Smooth muscle cell (in vitro differentiated cells): ENCODE measurements around the gene FANCL. TPM values are rescaled to one million over a fixed set of nuclear protein-coding genes. Genes with fewer than 3 reads are reported as not detected.

Experiments used
- DNase-seq: peaks from one replicate; lab custom pipeline; 2025; ENCODE audit not compliant: unreplicated experiment; lab: John Stamatoyannopoulos, UW
- H2AFZ ChIP-seq: fragments of 200-600 bp; sonication (generic); 2 replicates; pipeline ENCODE4 v1.6.0; 2016; ENCODE audit warnings: antibody characterized with exemption, low read depth, mild to moderate bottlenecking
- H3F3A ChIP-seq: fragments of 200-600 bp; sonication (generic); 2 replicates; pipeline ENCODE4 v1.6.0; 2017; ENCODE audit warnings: antibody characterized with exemption, low read depth
- H3K27ac ChIP-seq: fragments of 200-600 bp; sonication (generic); 2 replicates; pipeline ENCODE4 v1.5.1; 2016; ENCODE audit warnings: low read depth, mild to moderate bottlenecking
- H3K27me3 ChIP-seq: fragments of 200-600 bp; sonication (generic); 2 replicates; pipeline ENCODE4 v1.6.1; 2016; ENCODE audit warnings: low read depth, mild to moderate bottlenecking
- H3K36me3 ChIP-seq: fragments of 200-600 bp; sonication (generic); 2 replicates; pipeline ENCODE4 v1.5.1; 2016; ENCODE audit warnings: low read depth
- H3K4me1 ChIP-seq: fragments of 200-600 bp; sonication (generic); 2 replicates; pipeline ENCODE4 v1.5.1; 2016; ENCODE audit warnings: low read depth
- H3K4me2 ChIP-seq: fragments of 200-600 bp; sonication (generic); 2 replicates; pipeline ENCODE4 v1.6.0; 2016; ENCODE audit warnings: mild to moderate bottlenecking
- H3K4me3 ChIP-seq: fragments of 200-600 bp; sonication (generic); 2 replicates; pipeline ENCODE4 v1.5.1; 2016; ENCODE audit warnings: mild to moderate bottlenecking
- H3K79me2 ChIP-seq: fragments of 200-600 bp; sonication (generic); 2 replicates; pipeline ENCODE4 v1.6.0; 2016; ENCODE audit warnings: low read depth, mild to moderate bottlenecking
- H3K9ac ChIP-seq: fragments of 200-600 bp; sonication (generic); 2 replicates; pipeline ENCODE4 v1.6.0; 2016; ENCODE audit warnings: low read depth
- H3K9me3 ChIP-seq: fragments of 200-600 bp; sonication (generic); replicated peaks from 2 replicates; pipeline ENCODE4 v1.5.1; 2016; ENCODE audit warnings: low read depth
- H4K20me1 ChIP-seq: fragments of 200-600 bp; sonication (generic); 2 replicates; pipeline ENCODE4 v1.6.0; 2016; ENCODE audit warnings: low read depth
- CTCF ChIP-seq: fragments of 200-600 bp; sonication (generic); IDR thresholded peaks from 2 replicates; pipeline ENCODE4 v1.5.1; 2017; ENCODE audit warnings: borderline replicate concordance, mild to moderate bottlenecking, antibody characterized with exemption; ENCODE audit not compliant: insufficient read depth, poor library complexity, severe bottlenecking
- WGBS: methylation state at CpG from one replicate; pipeline ENCODE4 v1.1.7; 2016; ENCODE audit warnings: low lambda C conversion rate; 5-methylcytosine and 5-hydroxymethylcytosine counted together
- polyA plus RNA-seq: library from polyadenylated mRNA; unstranded; fragments of >200 nt; fragmentation: Nextera tagmentation; extraction: Ambion mirVana; gene quantifications from 2 replicates; pipeline ENCODE4 v1.2.1, GENCODE V29; 2016
- total RNA-seq: library from RNA; depleted of rRNA; stranded (reverse); fragments of >200 nt; gene quantifications from 2 replicates; pipeline ENCODE4 v1.2.3, GENCODE V29; 2014

Gene FANCL
- total and polyA plus RNA-seq, 2 experiments from 2014 or later: 17.2 to 27.5 TPM

DNA sequence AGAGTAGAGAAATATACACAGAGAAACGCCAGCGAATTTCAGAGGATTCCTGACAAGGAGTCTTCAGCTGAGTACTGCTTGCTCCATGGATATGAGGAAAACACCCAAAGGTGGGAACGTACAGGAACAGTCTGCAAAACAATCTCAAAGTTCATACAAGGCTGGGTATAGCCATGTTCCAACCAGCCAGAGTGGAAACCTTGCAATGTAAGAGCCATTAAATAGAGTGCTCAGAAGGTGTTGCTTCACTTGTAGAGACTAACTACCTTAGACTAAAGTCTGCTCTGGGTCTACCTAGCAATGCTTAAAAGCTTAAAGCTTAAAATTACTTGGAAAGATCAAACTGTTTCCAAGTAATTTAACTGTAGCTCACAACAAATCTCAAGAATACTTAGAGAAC lies 6.0 kb downstream of the FANCL start:
- no peaks in the 10 kb centered on the region for H4K20me1 ChIP-seq
- peaks cover 44% of the 10 kb centered on the region for H3K4me1 ChIP-seq
- no peak overlapping the region for H3K4me3 ChIP-seq
- no peak for TF ChIP-seq CTCF
- no peak overlapping the region for H3K9ac ChIP-seq
- no peaks in the 10 kb centered on the region for H3F3A ChIP-seq
- no peak overlapping the region for H3K4me2 ChIP-seq
- H3K79me2 ChIP-seq: peaks cover 90% of the 10 kb centered on the region
- no peaks in the 10 kb centered on the region for H3K9me3 ChIP-seq
- no peak for DNase-seq
- no peaks in the 10 kb centered on the region for H3K36me3 ChIP-seq
- WGBS: 92% methylated on average over 3 of the region's 3 CpGs
- H3K27me3 ChIP-seq: no peaks in the 10 kb centered on the region
- no peak overlapping the region for H3K27ac ChIP-seq
- no peak overlapping the region for H2AFZ ChIP-seq

GRCh38 chr2:58228299-58228698 lies 12.8 kb downstream of the FANCL start:
- Histone ChIP-seq H4K20me1 (no peaks in the 10 kb centered on the region), H3K4me1 (peaks cover 14% of the 10 kb centered on the region), H3K36me3 (no peaks in the 10 kb centered on the region), H3K27me3 (no peaks in the 10 kb centered on the region), H3K9me3 (no peaks in the 10 kb centered on the region), H3K79me2 (peaks cover 28% of the 10 kb centered on the region), H2AFZ (no peak overlapping the region), H3F3A (no peaks in the 10 kb centered on the region), H3K4me3 (no peak overlapping the region), H3K4me2 (no peak overlapping the region), H3K9ac (no peak overlapping the region), H3K27ac (no peak overlapping the region)
- WGBS: 79% methylated on average over 1 of the region's 1 CpG
- no peak for DNase-seq
- TF ChIP-seq CTCF: no peak

- H3K9me3 ChIP-seq: no peaks in the 10 kb centered on the region
- WGBS: 96% methylated on average over 16 of the region's 16 CpGs
These were observed 13.8 kb downstream of the FANCL start for GRCh38 chr2:58227171-58227917.

More at GRCh38 chr2:58227171-58227917, 13.8 kb downstream of the FANCL start:
- no peak for TF ChIP-seq CTCF
- no peaks in the 10 kb centered on the region for H3K27me3 ChIP-seq
- peaks cover 19% of the 10 kb centered on the region for H3K79me2 ChIP-seq
- H3K27ac ChIP-seq: no peak overlapping the region
- no peaks in the 10 kb centered on the region for H3K36me3 ChIP-seq
- H3K4me3 ChIP-seq: no peak overlapping the region
- no peaks in the 10 kb centered on the region for H3F3A ChIP-seq
- no peak overlapping the region for H3K4me2 ChIP-seq
- H3K4me1 ChIP-seq: peaks cover 11% of the 10 kb centered on the region
- H3K9ac ChIP-seq: no peak overlapping the region
- no peaks in the 10 kb centered on the region for H4K20me1 ChIP-seq
- DNase-seq: no peak
- H2AFZ ChIP-seq: no peak overlapping the region
